Body of pancreas (tissue), 4 donors: ENCODE measurements around the gene DDX39A.

ENCODE experiments used
- CTCF ChIP-seq, 7 experiments: fragments of 450-650 bp in 4 of 7; fragments of 200-600 bp in 3 of 7; sonication (generic) in 3 of 7; IDR thresholded peaks; one replicate each; pipeline ENCODE4 v1.5.1; 2016 to 2019; ENCODE audit warnings: antibody characterized with exemption in 7 of 7
- POLR2A ChIP-seq, 3 donors: fragments of 450-650 bp; IDR thresholded peaks; one replicate each; pipeline ENCODE4 v1.6.1; 2016; ENCODE audit warnings: antibody characterized with exemption in 3 of 3, mild to moderate bottlenecking in 2 of 3

- TF ChIP-seq CTCF (IDR thresholded peaks at IDR 0.05) (no peak), POLR2A (IDR thresholded peaks at IDR 0.05) (no peak)
Measured at GRCh38 chr19:14467816-14468215, 48.7 kb upstream of the DDX39A start.
